Ammon's horn (tissue), 1 donor: ENCODE results near the gene GOLGA8B.
"Not testable (repeated sequence)": the region's sequence is repeated elsewhere in the genome, so short reads cannot be mapped to it uniquely, and the experiment has no call there.

Experiments
- DNase-seq: peaks from one replicate; pipeline ENCODE4 v3.0.0-alpha.2; 2016; ENCODE audit warnings: low spot score

GOLGA8B gene

DNA sequence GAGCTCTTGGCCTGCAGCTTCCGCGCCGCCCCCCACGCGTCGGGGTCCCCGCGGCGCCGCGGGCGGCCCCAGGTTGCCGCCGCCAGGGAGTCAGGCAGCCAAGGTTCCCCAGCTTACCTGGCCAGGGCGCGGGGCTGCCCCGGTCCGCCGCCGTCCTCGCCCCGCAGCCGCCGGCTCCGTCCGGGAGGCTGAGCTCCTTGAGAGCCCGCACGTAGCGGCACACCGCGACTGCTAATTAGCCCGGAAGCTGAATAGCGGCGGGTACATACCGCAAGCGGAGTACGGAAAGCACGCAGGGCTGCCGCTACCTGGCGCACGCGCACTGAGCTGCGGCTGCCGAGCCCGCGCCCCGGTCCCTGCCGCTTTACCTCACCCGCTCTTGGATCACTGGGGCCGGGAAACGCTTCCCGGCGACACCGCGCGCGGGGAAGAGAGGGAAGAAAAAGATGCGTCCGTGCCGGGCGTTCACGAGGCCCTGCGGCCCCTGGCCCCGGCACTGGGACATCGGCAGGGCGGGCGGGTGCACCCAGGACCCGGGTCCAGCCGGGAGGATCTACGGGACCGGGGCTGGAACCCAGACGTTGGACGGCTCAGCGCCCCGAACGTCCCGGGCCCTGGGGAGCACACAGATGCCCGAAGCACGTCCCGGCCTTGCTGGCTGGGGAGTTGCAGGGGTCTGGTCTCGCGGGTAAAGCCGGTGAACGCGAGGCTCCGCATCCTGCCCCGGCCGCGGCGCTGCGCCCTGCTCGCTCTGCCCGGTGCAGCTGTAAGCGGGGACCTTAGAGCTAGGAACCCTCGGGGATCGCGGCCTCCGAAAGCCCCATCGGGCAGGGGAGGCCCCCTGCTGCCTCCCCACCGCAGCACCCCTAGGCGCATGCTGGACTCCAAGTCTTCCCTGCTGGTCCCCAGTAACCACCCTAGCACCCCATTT, at the start of gene GOLGA8B:
Gene GOLGA8B (minus strand): TSS at position 253 of the 931 bp plus-strand sequence. CDS start 47,739 bp downstream, outside the sequence.
- DNase-seq: peak; percentile 71

GRCh38 chr15:34633165-34633564, 49.7 kb upstream of the GOLGA8B start:
- DNase-seq: not testable (repeated sequence)

- no peak for DNase-seq
These were observed 45.2 kb upstream of the GOLGA8B start for GRCh38 chr15:34628577-34629152.

DNA sequence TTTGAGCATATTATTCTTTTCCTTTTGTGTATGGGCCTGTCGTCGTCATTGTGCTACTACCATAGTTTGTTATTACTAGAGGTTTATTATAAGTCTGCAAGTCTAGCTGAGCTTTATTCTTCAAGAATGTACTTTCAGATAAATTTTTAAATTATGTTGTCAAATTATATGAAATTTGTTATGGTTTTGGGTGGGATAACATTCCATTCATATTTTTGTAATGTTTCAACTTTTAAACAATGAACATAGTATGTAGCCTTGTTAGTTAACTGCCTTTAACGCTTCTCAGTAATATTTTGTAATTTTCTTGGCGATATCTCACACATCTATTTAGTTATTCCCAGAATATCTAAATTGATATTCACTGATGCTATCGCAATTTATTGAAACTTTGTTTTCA, 41.6 kb upstream of the GOLGA8B start:
- no peak for DNase-seq

- peak; percentile 63 for DNase-seq
These were observed 38.2 kb upstream of the GOLGA8B start for GRCh38 chr15:34621675-34622074.

DNA sequence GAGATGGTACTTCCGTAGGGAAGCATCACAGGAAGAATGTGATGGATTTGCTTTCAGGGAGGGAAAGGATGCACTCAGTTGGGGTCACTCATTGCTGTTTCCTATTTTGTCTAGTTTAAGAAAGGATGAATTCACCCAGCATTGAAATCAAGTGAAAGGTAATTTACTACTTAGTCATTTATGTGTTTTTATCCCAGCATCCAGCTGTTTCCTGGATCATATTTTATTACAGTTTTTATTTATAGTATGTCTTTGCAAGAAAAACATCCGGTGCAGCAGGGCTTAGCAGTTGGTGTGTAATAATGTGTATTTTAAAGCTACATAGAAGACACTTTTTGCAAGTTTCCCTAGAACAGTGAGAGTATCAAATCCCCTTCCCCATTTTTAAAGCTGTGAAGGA, 37.4 kb upstream of the GOLGA8B start:
- DNase-seq: no peak

GRCh38 chr15:34620142-34620541, 36.7 kb upstream of the GOLGA8B start:
- DNase-seq: no peak

- DNase-seq: no peak
These were observed 35.7 kb upstream of the GOLGA8B start for GRCh38 chr15:34619151-34619550.

GRCh38 chr15:34618073-34618472, 34.6 kb upstream of the GOLGA8B start:
- no peak for DNase-seq

GRCh38 chr15:34616613-34617012, 33.2 kb upstream of the GOLGA8B start:
- DNase-seq: peak; percentile 59

- DNase-seq: no peak
These were observed 30.5 kb upstream of the GOLGA8B start for GRCh38 chr15:34613997-34614396.

- no peak for DNase-seq
These were observed 29.9 kb upstream of the GOLGA8B start for GRCh38 chr15:34613301-34613700.

DNA sequence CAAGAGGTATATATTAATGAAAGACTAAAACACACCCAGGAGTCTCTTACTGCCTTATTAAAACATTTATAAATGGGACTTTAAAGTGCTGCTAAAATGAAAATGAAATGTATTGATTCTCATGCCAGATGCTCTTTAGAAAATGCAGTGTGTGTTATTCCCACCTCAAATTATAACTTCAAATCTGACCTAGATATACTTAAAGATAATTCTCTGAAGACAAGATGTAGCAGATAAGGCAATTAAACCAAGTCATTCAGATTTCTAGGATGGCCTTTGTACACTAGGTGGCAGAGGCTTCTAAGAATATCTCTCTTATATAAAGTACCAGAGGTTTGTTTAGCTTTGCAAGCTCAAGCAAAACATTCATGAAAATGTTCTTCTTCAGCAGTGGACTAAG, 26.9 kb upstream of the GOLGA8B start:
- no peak for DNase-seq

DNA sequence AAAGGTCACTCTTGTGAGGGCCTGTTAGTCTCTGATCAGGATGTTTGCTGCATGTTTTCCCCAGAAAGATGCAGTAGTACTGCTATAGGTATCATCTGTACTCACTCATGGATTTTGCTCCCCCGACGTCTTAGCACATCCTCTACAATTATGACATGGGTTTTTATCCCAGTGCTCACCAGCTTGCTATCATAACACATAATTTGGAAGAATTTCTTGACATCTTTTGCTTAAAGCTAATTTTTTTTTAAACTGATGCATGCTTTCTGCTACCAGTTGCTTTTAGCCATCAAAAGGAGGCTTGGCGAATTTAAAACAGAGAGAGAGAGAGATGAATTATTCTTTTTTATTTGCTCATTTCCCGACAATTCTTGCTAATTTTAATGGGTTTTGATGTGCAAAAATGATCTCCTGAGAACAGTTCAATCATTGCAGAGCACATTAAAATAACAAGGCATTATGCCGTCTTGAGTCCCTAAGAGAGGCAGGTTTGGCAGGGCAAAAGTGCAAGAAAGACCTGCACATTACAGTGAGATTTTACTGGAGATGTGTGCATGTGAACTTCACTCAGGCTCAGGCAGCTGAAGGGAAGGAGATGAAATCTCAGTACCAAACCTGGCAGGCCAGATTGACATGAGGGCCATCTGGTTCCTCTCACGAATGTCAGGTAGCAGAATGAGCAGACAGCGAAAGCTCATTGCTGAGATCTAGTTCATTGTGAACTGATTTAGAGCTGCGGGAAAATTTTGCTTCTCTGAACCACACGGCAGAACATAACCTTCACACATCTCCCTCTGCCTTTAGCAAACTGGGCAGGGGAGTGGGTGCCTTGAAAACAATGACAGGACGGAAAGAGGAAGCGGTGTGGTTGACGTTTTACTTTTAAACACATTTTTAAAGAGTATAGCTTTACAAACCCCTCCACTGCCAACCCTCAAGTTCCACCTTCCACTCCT, 25.9 kb upstream of the GOLGA8B start:
- DNase-seq: no peak

GRCh38 chr15:34608517-34608916, 25.1 kb upstream of the GOLGA8B start:
- DNase-seq: no peak

DNA sequence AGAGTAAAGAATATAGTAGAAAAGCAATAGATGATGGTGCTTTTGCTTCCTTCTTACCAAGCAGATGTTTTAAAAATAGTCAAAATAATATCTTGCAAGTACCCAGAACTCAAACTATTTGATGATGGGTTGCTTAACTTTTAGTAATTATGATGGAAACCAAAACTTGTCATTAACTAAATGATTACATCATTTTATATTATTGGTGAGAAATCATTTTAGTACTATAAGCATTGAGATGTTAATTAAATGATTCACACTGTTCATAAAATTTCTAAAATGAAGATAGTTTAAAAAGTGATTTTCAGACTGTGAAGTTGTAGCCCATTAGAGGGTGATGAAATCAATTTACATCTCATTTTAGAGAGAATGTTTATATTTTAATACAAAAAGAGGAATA, 24.4 kb upstream of the GOLGA8B start:
- DNase-seq: no peak

DNA sequence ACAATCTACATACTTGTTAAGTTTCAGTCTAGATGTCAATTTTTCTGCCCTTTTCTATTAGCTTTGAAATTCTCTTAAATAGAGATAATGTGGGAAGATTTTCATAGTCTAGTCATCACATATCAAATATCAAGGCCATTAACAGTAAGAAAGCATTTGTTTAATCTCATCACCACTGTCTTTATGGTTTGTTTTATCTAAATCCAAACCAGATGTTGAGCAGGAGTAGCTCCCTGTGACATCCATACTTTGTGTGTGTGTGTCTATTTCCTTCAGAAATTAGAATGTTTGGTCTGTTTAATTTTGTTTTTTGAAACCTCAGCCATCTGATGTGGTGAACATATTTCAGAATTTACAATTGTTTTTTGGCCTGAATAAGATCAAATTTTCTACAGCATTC, 23.1 kb upstream of the GOLGA8B start:
- DNase-seq: no peak

- no peak for DNase-seq
These were observed 22.7 kb upstream of the GOLGA8B start for GRCh38 chr15:34606131-34606530.

DNA sequence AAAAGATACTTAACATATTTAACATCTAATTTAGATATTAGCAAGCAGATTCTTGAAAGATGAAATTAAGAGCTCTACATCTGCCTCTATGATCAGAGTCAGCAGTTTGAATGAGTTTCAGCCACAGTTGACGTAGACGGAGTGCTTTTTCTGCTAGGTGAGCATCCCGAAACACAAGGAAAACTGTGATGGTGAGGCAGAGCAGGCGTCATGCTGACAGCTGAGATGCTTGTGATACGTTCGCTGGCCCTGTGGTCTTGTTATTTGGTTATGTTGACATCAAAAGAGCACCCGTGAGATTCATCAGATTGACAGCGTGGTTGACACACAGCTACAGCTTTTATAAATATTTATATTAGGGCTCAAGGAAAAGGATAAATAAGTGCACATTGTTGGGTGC, 19.6 kb upstream of the GOLGA8B start:
- DNase-seq: no peak

GRCh38 chr15:34600923-34601322, 17.5 kb upstream of the GOLGA8B start:
- DNase-seq: no peak

- DNase-seq: no peak
These were observed 15.5 kb upstream of the GOLGA8B start for GRCh38 chr15:34598799-34599585.
